ENCODE data around the gene ZNF740.
"Not testable (repeated sequence)": the region's sequence is repeated elsewhere in the genome, so short reads cannot be mapped to it uniquely, and the experiment has no call there.

The ZNF740 gene

GRCh38 chr12:53163008-53163407 lies 17.5 kb upstream of the ZNF740 start:
- not testable (repeated sequence) for DNase-seq; H3K9me3 Mint-ChIP-seq; H3K27me3 Mint-ChIP-seq; H3K4me1 Mint-ChIP-seq; H3K27ac Mint-ChIP-seq; H3K4me3 Mint-ChIP-seq; ATAC-seq (replicated peaks); H3K36me3 Mint-ChIP-seq

GRCh38 chr12:53166837-53167236 lies 13.7 kb upstream of the ZNF740 start:
- Mint-ChIP-seq H3K4me3 (no peak overlapping the region), H3K36me3 (peaks cover 17 to 22% of the 10 kb centered on the region in 2 donors), H3K9me3 (no peaks in the 10 kb centered on the region), H3K4me1 (no peaks in the 10 kb centered on the region), H3K27ac (no peak overlapping the region), H3K27me3 (no peaks in the 10 kb centered on the region)
- DNase-seq (no peak), ATAC-seq (replicated peaks) (no peak)

- ATAC-seq (replicated peaks) (no peak), DNase-seq (no peak)
- H3K4me1 Mint-ChIP-seq, result no peaks in the 10 kb centered on the region
- peak overlapping the region; percentile 5 for H3K27ac Mint-ChIP-seq
- no peak overlapping the region for H3K4me3 Mint-ChIP-seq
- H3K9me3 Mint-ChIP-seq, result no peaks in the 10 kb centered on the region
- H3K27me3 Mint-ChIP-seq, result no peaks in the 10 kb centered on the region
- H3K36me3 Mint-ChIP-seq, result peaks cover 19 to 24% of the 10 kb centered on the region in 2 donors
Measured at GRCh38 chr12:53169644-53170043, 10.9 kb upstream of the ZNF740 start.

GRCh38 chr12:53170215-53170614 lies 10.3 kb upstream of the ZNF740 start:
- Mint-ChIP-seq H3K4me3 (no peak overlapping the region), H3K36me3 (peaks cover 19 to 23% of the 10 kb centered on the region in 2 donors), H3K27ac (no peak overlapping the region), H3K4me1 (no peaks in the 10 kb centered on the region), H3K9me3 (no peaks in the 10 kb centered on the region), H3K27me3 (no peaks in the 10 kb centered on the region)
- ATAC-seq (replicated peaks) (no peak), DNase-seq (no peak)

- H3K4me1 Mint-ChIP-seq, result no peaks in the 10 kb centered on the region
- no peak overlapping the region for H3K4me3 Mint-ChIP-seq
- no peak for ATAC-seq (replicated peaks)
- H3K36me3 Mint-ChIP-seq, result peaks cover 19 to 23% of the 10 kb centered on the region in 2 donors
- H3K9me3 Mint-ChIP-seq, result no peaks in the 10 kb centered on the region
- no peaks in the 10 kb centered on the region for H3K27me3 Mint-ChIP-seq
- DNase-seq, result no peak
- no peak overlapping the region for H3K27ac Mint-ChIP-seq
Measured at GRCh38 chr12:53170876-53171724, 9.4 kb upstream of the ZNF740 start.

GRCh38 chr12:53171725-53172329 lies 8.7 kb upstream of the ZNF740 start:
- Mint-ChIP-seq H3K9me3 (no peaks in the 10 kb centered on the region), H3K27me3 (no peaks in the 10 kb centered on the region), H3K4me1 (no peaks in the 10 kb centered on the region), H3K4me3 (no peak overlapping the region), H3K36me3 (peaks cover 19 to 20% of the 10 kb centered on the region in 2 donors), H3K27ac (no peak overlapping the region)
- DNase-seq, result no peak
- ATAC-seq (replicated peaks), result no peak

GRCh38 chr12:53172352-53172751 lies 8.2 kb upstream of the ZNF740 start:
- Mint-ChIP-seq H3K4me3 (no peak overlapping the region), H3K9me3 (no peaks in the 10 kb centered on the region), H3K27me3 (no peaks in the 10 kb centered on the region), H3K36me3 (peaks cover 19 to 20% of the 10 kb centered on the region in 2 donors), H3K27ac (no peak overlapping the region), H3K4me1 (no peaks in the 10 kb centered on the region)
- no peak for ATAC-seq (replicated peaks)
- no peak for DNase-seq

GRCh38 chr12:53173085-53173715 lies 7.3 kb upstream of the ZNF740 start:
- Mint-ChIP-seq H3K4me1 (no peaks in the 10 kb centered on the region), H3K36me3 (peaks cover 19 to 20% of the 10 kb centered on the region in 2 donors), H3K9me3 (no peaks in the 10 kb centered on the region), H3K27ac (no peak overlapping the region), H3K27me3 (no peaks in the 10 kb centered on the region), H3K4me3 (no peak overlapping the region)
- DNase-seq (no peak), ATAC-seq (replicated peaks) (no peak)

- Mint-ChIP-seq H3K4me3 (no peak overlapping the region), H3K36me3 (peaks cover 14 to 15% of the 10 kb centered on the region in 2 donors), H3K27ac (no peak overlapping the region), H3K4me1 (peaks cover 5 to 11% of the 10 kb centered on the region in 2 donors), H3K27me3 (no peaks in the 10 kb centered on the region), H3K9me3 (no peaks in the 10 kb centered on the region)
- DNase-seq (no peak), ATAC-seq (replicated peaks) (no peak)
Measured at GRCh38 chr12:53174881-53175491, 5.5 kb upstream of the ZNF740 start.

- H3K36me3 Mint-ChIP-seq, result peaks cover 3 to 9% of the 10 kb centered on the region in 2 donors
- DNase-seq (no peak), ATAC-seq (replicated peaks) (no peak)
- H3K27ac Mint-ChIP-seq, result no peak overlapping the region
- H3K27me3 Mint-ChIP-seq, result no peaks in the 10 kb centered on the region
- peaks cover 10 to 18% of the 10 kb centered on the region in 2 donors for H3K4me1 Mint-ChIP-seq
- H3K4me3 Mint-ChIP-seq, result no peak overlapping the region
- H3K9me3 Mint-ChIP-seq, result no peaks in the 10 kb centered on the region
Measured at GRCh38 chr12:53176750-53177149, 3.8 kb upstream of the ZNF740 start.

GRCh38 chr12:53177447-53177846 lies 3.1 kb upstream of the ZNF740 start:
- not testable (repeated sequence) for ATAC-seq (replicated peaks); H3K27ac Mint-ChIP-seq; H3K9me3 Mint-ChIP-seq; H3K27me3 Mint-ChIP-seq; DNase-seq; H3K4me3 Mint-ChIP-seq
- Mint-ChIP-seq H3K4me1 (peaks cover 16 to 25% of the 10 kb centered on the region in 2 donors), H3K36me3 (peaks cover 6 to 13% of the 10 kb centered on the region in 2 donors)

- peaks cover 21 to 37% of the 10 kb centered on the region in 2 donors for H3K4me1 Mint-ChIP-seq
- peak overlapping the region; percentile 99 for H3K27ac Mint-ChIP-seq
- not testable (repeated sequence) for ATAC-seq (replicated peaks); DNase-seq; H3K4me3 Mint-ChIP-seq; H3K9me3 Mint-ChIP-seq; H3K27me3 Mint-ChIP-seq
- peaks cover 9 to 21% of the 10 kb centered on the region in 2 donors for H3K36me3 Mint-ChIP-seq
Measured at GRCh38 chr12:53178803-53179202, 1.7 kb upstream of the ZNF740 start.

GRCh38 chr12:53179687-53180219 lies 769 bp upstream of the ZNF740 start:
- Mint-ChIP-seq H3K9me3 (no peaks in the 10 kb centered on the region), H3K27me3 (no peaks in the 10 kb centered on the region), H3K27ac (peak overlapping the region; percentile 99), H3K4me3 (peak overlapping the region; percentile 93), H3K36me3 (peaks cover 12 to 27% of the 10 kb centered on the region in 2 donors), H3K4me1 (peaks cover 25 to 46% of the 10 kb centered on the region in 2 donors)
- DNase-seq, result no peak
- ATAC-seq (replicated peaks), result peak; percentile 24 to 25

Data from stimulated activated naive B cell treated with anti-CD40 and anti-IgM and Interleukin-4, amounts not matched to agents 10 μg/mL and 1 μg/mL and 100 μg/mL, for 72 hours (primary cell).